ENCODE results near the gene FOXA3.

Gene FOXA3

GRCh38 chr19:45863840-45864628 lies at the start of gene FOXA3:
TSS of gene FOXA3 (plus strand) at chr19:45864326. CDS start at chr19:45864457, 131 bp downstream.
- peak; percentile 41 for DNase-seq (ENCODE audit: low read depth)

GRCh38 chr19:45814851-45815480 lies 49.2 kb upstream of the FOXA3 start, which contains the start of gene RSPH6A:
TSS of gene RSPH6A (minus strand) at chr19:45815308. CDS start at chr19:45815176, 132 bp downstream.
- DNase-seq (ENCODE audit: low read depth), result no peak

- no peak for DNase-seq (ENCODE audit: low read depth)
Observed at GRCh38 chr19:45815481-45816216, 48.5 kb upstream of the FOXA3 start.

GRCh38 chr19:45816236-45817009 lies 47.7 kb upstream of the FOXA3 start:
- no peak for DNase-seq (ENCODE audit: low read depth)

GRCh38 chr19:45817010-45817724 lies 47.0 kb upstream of the FOXA3 start:
- peak; percentile 93 for DNase-seq (ENCODE audit: low read depth)

- DNase-seq (ENCODE audit: low read depth), result no peak
Observed at GRCh38 chr19:45817725-45818301, 46.3 kb upstream of the FOXA3 start.

GRCh38 chr19:45819769-45820168 lies 44.4 kb upstream of the FOXA3 start:
- no peak for DNase-seq (ENCODE audit: low read depth)

GRCh38 chr19:45820413-45821102 lies 43.6 kb upstream of the FOXA3 start:
- no peak for DNase-seq (ENCODE audit: low read depth)

GRCh38 chr19:45821103-45821521 lies 43.0 kb upstream of the FOXA3 start:
- DNase-seq (ENCODE audit: low read depth), result no peak

- DNase-seq (ENCODE audit: low read depth), result no peak
Observed at GRCh38 chr19:45821570-45821969, 42.6 kb upstream of the FOXA3 start.

- no peak for DNase-seq (ENCODE audit: low read depth)
Observed at GRCh38 chr19:45822716-45823115, 41.4 kb upstream of the FOXA3 start.

GRCh38 chr19:45823182-45823581 lies 40.9 kb upstream of the FOXA3 start:
- DNase-seq (ENCODE audit: low read depth), result no peak

GRCh38 chr19:45824041-45824471 lies 40.1 kb upstream of the FOXA3 start:
- DNase-seq (ENCODE audit: low read depth), result no peak

GRCh38 chr19:45824531-45825262 lies 39.4 kb upstream of the FOXA3 start:
- DNase-seq (ENCODE audit: low read depth), result no peak

GRCh38 chr19:45825263-45825605 lies 38.9 kb upstream of the FOXA3 start:
- DNase-seq (ENCODE audit: low read depth), result no peak

GRCh38 chr19:45825917-45826893 lies 37.9 kb upstream of the FOXA3 start:
- no peak for DNase-seq (ENCODE audit: low read depth)

- no peak for DNase-seq (ENCODE audit: low read depth)
Observed at GRCh38 chr19:45826934-45827333, 37.2 kb upstream of the FOXA3 start.

- no peak for DNase-seq (ENCODE audit: low read depth)
Observed at GRCh38 chr19:45827459-45828093, 36.5 kb upstream of the FOXA3 start.
